HAP-1 (cell line): ENCODE results near the gene AGRN.

ENCODE experiments used
- DNase-seq, 2 experiments: peaks; one replicate each; pipeline ENCODE4 v3.0.0-alpha.2; 2016 to 2020; ENCODE audit warnings: low spot score in 2 of 2
- H3K27me3 ChIP-seq: fragments of 250-450 bp; sonication (Bioruptor Pico); 2 replicates; pipeline ENCODE4 v1.5.1; 2020; ENCODE audit warnings: low read depth, mild to moderate bottlenecking, moderate library complexity
- H3K36me3 ChIP-seq: fragments of 250-450 bp; sonication (Bioruptor Pico); replicated peaks from 2 replicates; pipeline ENCODE4 v1.5.1; 2020; ENCODE audit warnings: mild to moderate bottlenecking
- H3K4me1 ChIP-seq: fragments of 250-450 bp; sonication (Bioruptor Pico); 2 replicates; pipeline ENCODE4 v1.5.1; 2020; ENCODE audit warnings: mild to moderate bottlenecking
- H3K4me3 ChIP-seq: fragments of 250-450 bp; sonication (Bioruptor Pico); 2 replicates; pipeline ENCODE4 v1.5.1; 2020; ENCODE audit warnings: mild to moderate bottlenecking, moderate library complexity
- H3K9me3 ChIP-seq: fragments of 250-450 bp; sonication (Bioruptor Pico); 2 replicates; pipeline ENCODE4 v1.5.1; 2020; ENCODE audit warnings: mild to moderate bottlenecking, moderate library complexity
- in situ Hi-C: fragments of 300-500 bp; cut with MboI; formaldehyde crosslinking; loops from 3 replicates; pipeline ENCODE4 v1.14.3; 2020; ENCODE audit warnings: low sequenced_read_pairs, inconsistent platforms, mixed read lengths

The AGRN gene

GRCh38 chr1:1085171-1085841 is 65.4 kb downstream of the AGRN start:
- no peak overlapping the region for H3K4me3 ChIP-seq
- in situ Hi-C loops: no loop called here
- DNase-seq: peak in 1 of 2 experiments; percentile 7

GRCh38 chr1:1085911-1086841 is 66.3 kb downstream of the AGRN start:
- in situ Hi-C loops: no loop called here
- no peak overlapping the region for H3K4me3 ChIP-seq
- no peaks in the 10 kb centered on the region for H3K27me3 ChIP-seq
- H3K9me3 ChIP-seq: no peaks in the 10 kb centered on the region
- peak in 1 of 2 experiments; percentile 6 for DNase-seq
- no peaks in the 10 kb centered on the region for H3K4me1 ChIP-seq
- no peaks in the 10 kb centered on the region for H3K36me3 ChIP-seq

More at GRCh38 chr1:1085171-1085841, 65.4 kb downstream of the AGRN start:
- Histone ChIP-seq H3K4me1 (peaks cover under 1% of the 10 kb centered on the region), H3K36me3 (no peaks in the 10 kb centered on the region), H3K9me3 (no peaks in the 10 kb centered on the region), H3K27me3 (no peaks in the 10 kb centered on the region)

- H3K36me3 ChIP-seq: no peaks in the 10 kb centered on the region
- in situ Hi-C loops: no loop called here
- no peaks in the 10 kb centered on the region for H3K4me1 ChIP-seq
- no peaks in the 10 kb centered on the region for H3K9me3 ChIP-seq
- H3K27me3 ChIP-seq: no peaks in the 10 kb centered on the region
- H3K4me3 ChIP-seq: no peak overlapping the region
- DNase-seq: peak in 1 of 2 experiments; percentile 5
Observed at GRCh38 chr1:1086911-1087341, 67.0 kb downstream of the AGRN start.

- Histone ChIP-seq H3K27me3 (no peaks in the 10 kb centered on the region), H3K36me3 (no peaks in the 10 kb centered on the region), H3K4me3 (no peak overlapping the region), H3K4me1 (no peaks in the 10 kb centered on the region), H3K9me3 (no peaks in the 10 kb centered on the region)
- peak in 1 of 2 experiments; percentile 6 for DNase-seq
- in situ Hi-C loops: no loop called here
Observed at GRCh38 chr1:1087351-1088028, 67.6 kb downstream of the AGRN start.

- Histone ChIP-seq H3K4me1 (no peaks in the 10 kb centered on the region), H3K9me3 (no peaks in the 10 kb centered on the region), H3K36me3 (no peaks in the 10 kb centered on the region), H3K27me3 (no peaks in the 10 kb centered on the region), H3K4me3 (no peak overlapping the region)
- peak in 1 of 2 experiments; percentile 10 for DNase-seq
- in situ Hi-C loops: no loop called here
Observed at GRCh38 chr1:1088029-1088800, 68.3 kb downstream of the AGRN start.

- DNase-seq: peak in 1 of 2 experiments; percentile 6
- Histone ChIP-seq H3K4me1 (no peaks in the 10 kb centered on the region), H3K4me3 (no peak overlapping the region), H3K36me3 (no peaks in the 10 kb centered on the region), H3K27me3 (no peaks in the 10 kb centered on the region), H3K9me3 (no peaks in the 10 kb centered on the region)
- in situ Hi-C loops: no loop called here
Observed at GRCh38 chr1:1088801-1089680, 69.1 kb downstream of the AGRN start.

GRCh38 chr1:1089731-1090423 is 70.0 kb downstream of the AGRN start:
- no peaks in the 10 kb centered on the region for H3K4me1 ChIP-seq
- DNase-seq: peak in 1 of 2 experiments; percentile 6
- no peak overlapping the region for H3K4me3 ChIP-seq
- H3K36me3 ChIP-seq: no peaks in the 10 kb centered on the region
- H3K27me3 ChIP-seq: no peaks in the 10 kb centered on the region
- in situ Hi-C loops: no loop called here
- no peaks in the 10 kb centered on the region for H3K9me3 ChIP-seq

- DNase-seq: peak in 1 of 2 experiments; percentile 7
- Histone ChIP-seq H3K4me1 (no peaks in the 10 kb centered on the region), H3K36me3 (no peaks in the 10 kb centered on the region), H3K27me3 (no peaks in the 10 kb centered on the region), H3K9me3 (no peaks in the 10 kb centered on the region), H3K4me3 (no peak overlapping the region)
- in situ Hi-C loops: no loop called here
Observed at GRCh38 chr1:1090424-1091343, 70.8 kb downstream of the AGRN start.

GRCh38 chr1:1091344-1092148 is 71.6 kb downstream of the AGRN start:
- peak in 1 of 2 experiments; percentile 33 for DNase-seq
- Histone ChIP-seq H3K36me3 (no peaks in the 10 kb centered on the region), H3K4me1 (no peaks in the 10 kb centered on the region), H3K9me3 (no peaks in the 10 kb centered on the region), H3K27me3 (no peaks in the 10 kb centered on the region), H3K4me3 (no peak overlapping the region)
- in situ Hi-C loops: no loop called here

- H3K4me1 ChIP-seq: no peaks in the 10 kb centered on the region
- in situ Hi-C loops: no loop called here
- no peaks in the 10 kb centered on the region for H3K27me3 ChIP-seq
Observed at GRCh38 chr1:1092149-1092855, 72.4 kb downstream of the AGRN start.

More at GRCh38 chr1:1092149-1092855, 72.4 kb downstream of the AGRN start:
- Histone ChIP-seq H3K9me3 (no peaks in the 10 kb centered on the region), H3K4me3 (no peak overlapping the region), H3K36me3 (no peaks in the 10 kb centered on the region)
- DNase-seq: peak in 1 of 2 experiments; percentile 5
